HG03025 (cell line): Measurements from ENCODE around the gene KRT2.

ENCODE experiments used
- ATAC-seq: cut with Tn5 transposase; IDR thresholded peaks from one replicate; pipeline ENCODE4 v1.9.1; 2021; ENCODE audit warnings: mild to moderate bottlenecking, moderate library complexity; ENCODE audit not compliant: unreplicated experiment, low FRiP score

Gene KRT2

DNA sequence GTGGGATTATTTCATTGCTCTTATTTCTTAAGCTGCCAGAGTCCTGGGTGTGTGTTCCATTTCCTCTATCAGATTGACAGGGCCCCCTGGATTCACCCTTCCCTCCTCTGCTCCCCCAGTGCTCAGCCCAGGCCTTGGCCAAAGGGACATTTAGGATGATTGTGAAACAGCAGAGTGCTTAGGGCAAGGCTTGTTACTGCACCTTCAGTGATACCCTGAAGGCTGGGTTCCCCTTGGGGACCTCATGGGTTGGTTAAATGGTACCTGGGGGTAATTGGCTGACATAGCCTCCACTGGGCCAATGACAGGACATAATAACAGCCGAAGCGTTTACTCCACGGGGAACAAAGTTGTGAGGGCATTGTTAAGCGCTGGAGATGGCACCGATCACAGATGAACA lies 49.5 kb downstream of the KRT2 start:
- ATAC-seq = no peak

- no peak for ATAC-seq
Measured at GRCh38 chr12:52601671-52602070, 50.3 kb downstream of the KRT2 start.

- ATAC-seq = no peak
Measured at GRCh38 chr12:52600941-52601481, 51.0 kb downstream of the KRT2 start, which contains the start of gene KRT72. TSS of gene KRT72 (minus strand) at chr12:52601463. CDS start at chr12:52601452, 11 bp downstream.

DNA sequence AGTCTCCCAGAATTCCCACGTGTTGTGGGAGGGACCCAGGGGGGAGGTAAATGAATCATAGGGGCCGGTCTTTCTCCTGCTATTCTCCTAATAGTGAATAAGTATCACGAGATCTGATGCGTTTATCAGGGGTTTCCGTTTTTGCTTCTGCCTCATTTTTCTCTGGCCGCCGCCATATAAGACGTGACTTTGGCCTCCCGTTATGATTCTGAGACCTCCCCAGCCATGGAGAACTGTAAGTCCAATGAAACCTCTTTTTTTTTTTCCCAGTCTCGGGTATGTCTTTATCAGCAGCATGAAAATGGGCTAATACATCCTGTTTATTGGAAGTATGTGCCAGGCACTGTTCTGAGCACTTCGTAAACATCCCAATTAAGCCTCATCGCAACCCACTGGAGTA lies 51.5 kb downstream of the KRT2 start:
- ATAC-seq = no peak

- ATAC-seq = no peak
Measured at GRCh38 chr12:52600071-52600470, 51.9 kb downstream of the KRT2 start.

- no peak for ATAC-seq
Measured at GRCh38 chr12:52598966-52599365, 53.0 kb downstream of the KRT2 start.
